Neural crest cell (in vitro differentiated cells): ENCODE data around the gene CCDC85C. TPM values are rescaled to one million over a fixed set of nuclear protein-coding genes. Genes with fewer than 3 reads are reported as not detected.

Source experiments
- DNase-seq: peaks from one replicate; pipeline ENCODE4 v3.0.0; 2021; ENCODE audit warnings: low read depth, mixed read lengths, low spot score
- H3K27ac Mint-ChIP-seq: one replicate; pipeline ENCODE4 v1.8.0; 2021; ENCODE audit warnings: mild to moderate bottlenecking, mixed read lengths; ENCODE audit not compliant: unreplicated experiment
- H3K27me3 Mint-ChIP-seq: 2 replicates; pipeline ENCODE4 v1.8.0; 2021; ENCODE audit warnings: low read depth, mild to moderate bottlenecking, mixed read lengths
- H3K36me3 Mint-ChIP-seq: 2 replicates; pipeline ENCODE4 v1.8.0; 2021; ENCODE audit warnings: low read depth, mild to moderate bottlenecking, mixed read lengths
- H3K4me1 Mint-ChIP-seq: 2 replicates; pipeline ENCODE4 v1.8.0; 2021; ENCODE audit warnings: mixed read lengths
- H3K4me3 Mint-ChIP-seq: one replicate; pipeline ENCODE4 v1.8.0; 2021; ENCODE audit warnings: mild to moderate bottlenecking, mixed read lengths
- H3K9me3 Mint-ChIP-seq: 2 replicates; pipeline ENCODE4 v1.8.0; 2021; ENCODE audit warnings: mixed read lengths
- total RNA-seq: library from RNA; stranded (reverse); gene quantifications from 2 replicates; pipeline ENCODE4 v1.2.1, GENCODE V29; 2021
- TF ChIP-seq, protein P1 (sequence below): fragments of 200-600 bp; sonication (generic); conservative IDR thresholded peaks from 2 replicates; pipeline ENCODE4 v1.5.0; 2021; ENCODE audit warnings: antibody characterized with exemption, mild to moderate bottlenecking

The CCDC85C gene
- total RNA-seq, 1 donor from 2014 or later, result 31.4 TPM

DNA sequence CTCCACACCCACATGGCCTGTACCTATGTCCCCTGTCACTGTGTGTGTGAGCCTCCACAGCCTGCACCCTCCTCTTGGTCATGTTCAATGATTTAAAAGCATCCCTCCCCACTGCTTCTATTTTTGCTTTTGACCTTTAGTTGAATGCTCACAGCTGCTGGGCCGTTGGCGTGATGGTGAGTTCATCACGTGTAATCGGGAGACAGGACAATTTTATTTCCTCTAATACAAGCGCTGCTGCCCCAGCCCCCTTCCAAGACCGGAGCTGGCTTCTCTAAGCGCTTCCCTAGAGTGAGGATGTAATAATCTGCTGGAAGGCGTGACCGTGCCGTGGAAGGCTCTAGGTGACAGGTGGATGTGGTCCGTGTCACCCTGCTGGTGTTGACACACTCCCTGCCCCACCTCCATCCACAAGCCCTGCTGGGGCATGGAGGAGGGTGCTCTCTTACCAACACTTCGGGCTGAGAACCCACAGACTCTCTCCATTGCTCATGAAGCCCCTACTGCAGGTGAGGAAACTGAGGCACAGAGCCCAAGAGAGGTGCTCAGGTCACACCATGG lies 25.4 kb downstream of the CCDC85C start:
- no peaks in the 10 kb centered on the region for H3K36me3 Mint-ChIP-seq
- H3K4me1 Mint-ChIP-seq, result peaks cover 52% of the 10 kb centered on the region
- H3K27ac Mint-ChIP-seq, result no peak overlapping the region
- no peak for DNase-seq
- H3K27me3 Mint-ChIP-seq, result peaks cover 12% of the 10 kb centered on the region
- H3K4me3 Mint-ChIP-seq, result no peak overlapping the region
- TF ChIP-seq, protein P1, sequence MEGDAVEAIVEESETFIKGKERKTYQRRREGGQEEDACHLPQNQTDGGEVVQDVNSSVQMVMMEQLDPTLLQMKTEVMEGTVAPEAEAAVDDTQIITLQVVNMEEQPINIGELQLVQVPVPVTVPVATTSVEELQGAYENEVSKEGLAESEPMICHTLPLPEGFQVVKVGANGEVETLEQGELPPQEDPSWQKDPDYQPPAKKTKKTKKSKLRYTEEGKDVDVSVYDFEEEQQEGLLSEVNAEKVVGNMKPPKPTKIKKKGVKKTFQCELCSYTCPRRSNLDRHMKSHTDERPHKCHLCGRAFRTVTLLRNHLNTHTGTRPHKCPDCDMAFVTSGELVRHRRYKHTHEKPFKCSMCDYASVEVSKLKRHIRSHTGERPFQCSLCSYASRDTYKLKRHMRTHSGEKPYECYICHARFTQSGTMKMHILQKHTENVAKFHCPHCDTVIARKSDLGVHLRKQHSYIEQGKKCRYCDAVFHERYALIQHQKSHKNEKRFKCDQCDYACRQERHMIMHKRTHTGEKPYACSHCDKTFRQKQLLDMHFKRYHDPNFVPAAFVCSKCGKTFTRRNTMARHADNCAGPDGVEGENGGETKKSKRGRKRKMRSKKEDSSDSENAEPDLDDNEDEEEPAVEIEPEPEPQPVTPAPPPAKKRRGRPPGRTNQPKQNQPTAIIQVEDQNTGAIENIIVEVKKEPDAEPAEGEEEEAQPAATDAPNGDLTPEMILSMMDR, result no peak
- H3K9me3 Mint-ChIP-seq, result no peaks in the 10 kb centered on the region

DNA sequence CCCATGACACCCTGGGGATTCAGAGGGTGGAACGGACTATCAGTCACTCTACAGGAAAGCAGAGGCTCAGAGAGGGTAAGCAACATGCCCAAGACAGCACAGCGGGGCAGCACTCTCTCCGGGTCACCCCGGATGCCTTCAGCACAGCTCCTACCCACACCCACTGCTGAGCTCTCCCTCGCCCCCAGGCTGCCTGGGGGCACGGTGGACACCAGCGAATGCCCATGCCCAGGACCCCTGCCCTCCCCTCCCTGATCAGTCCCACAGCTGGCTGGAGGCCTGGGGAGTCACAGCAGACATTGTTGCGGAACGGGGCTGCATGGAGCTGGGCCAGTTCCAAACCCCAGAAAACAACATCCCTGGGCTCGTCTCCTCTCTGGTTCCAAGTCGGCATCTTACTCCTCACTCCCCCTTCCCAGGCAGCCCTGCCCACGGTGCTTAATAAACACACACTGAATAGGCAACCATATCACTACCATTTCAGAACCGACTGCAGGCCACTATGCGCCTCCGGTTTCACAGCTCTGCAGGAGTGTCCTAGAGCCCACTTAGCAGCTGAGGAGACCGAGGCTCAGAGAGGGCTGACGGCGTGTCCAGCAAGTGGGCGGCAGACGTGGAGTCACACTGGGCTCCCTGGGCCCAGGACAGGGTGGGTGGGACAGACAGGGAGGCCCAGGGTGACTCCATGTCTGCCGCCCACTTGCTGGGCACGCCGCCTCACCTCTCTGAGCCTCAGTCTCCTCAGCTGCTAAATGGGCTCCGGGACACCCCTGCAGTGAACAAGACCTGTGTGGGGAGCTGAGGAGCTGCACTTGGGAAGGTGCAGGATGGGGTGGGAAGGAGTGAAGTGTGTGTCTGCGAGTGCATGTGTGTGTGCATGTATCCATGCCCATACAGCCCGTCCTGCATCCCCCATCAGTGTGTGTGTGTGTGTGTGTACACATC lies 27.0 kb downstream of the CCDC85C start:
- Mint-ChIP-seq H3K27me3 (peaks cover 14% of the 10 kb centered on the region), H3K9me3 (no peaks in the 10 kb centered on the region), H3K36me3 (no peaks in the 10 kb centered on the region), H3K4me1 (peaks cover 54% of the 10 kb centered on the region), H3K4me3 (no peak overlapping the region), H3K27ac (no peak overlapping the region)
- TF ChIP-seq, protein P1, result no peak
- no peak for DNase-seq

DNA sequence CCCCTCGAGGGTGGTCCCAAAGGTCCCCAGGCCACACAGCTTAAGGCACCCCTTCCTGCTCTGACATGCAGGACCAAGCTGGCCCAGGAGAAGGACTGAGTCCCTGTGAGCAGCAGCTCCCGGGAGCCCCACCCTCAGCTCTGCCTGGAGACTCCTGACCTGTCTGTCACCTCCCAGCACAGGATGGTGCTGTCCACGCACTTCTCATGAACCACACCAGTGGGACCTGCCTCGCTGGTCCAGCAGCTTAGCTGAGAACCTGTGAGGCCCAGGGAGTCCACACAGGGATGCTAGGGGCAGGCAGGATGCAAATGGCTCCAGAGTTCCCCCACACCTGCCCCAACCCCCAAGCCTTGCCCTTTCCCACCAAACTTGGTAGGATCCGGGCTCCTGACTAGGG lies 27.7 kb downstream of the CCDC85C start:
- no peak overlapping the region for H3K4me3 Mint-ChIP-seq
- no peaks in the 10 kb centered on the region for H3K9me3 Mint-ChIP-seq
- H3K4me1 Mint-ChIP-seq, result peaks cover 54% of the 10 kb centered on the region
- no peak for DNase-seq
- no peaks in the 10 kb centered on the region for H3K36me3 Mint-ChIP-seq
- TF ChIP-seq, protein P1, result no peak
- H3K27me3 Mint-ChIP-seq, result peaks cover 14% of the 10 kb centered on the region
- no peak overlapping the region for H3K27ac Mint-ChIP-seq

DNA sequence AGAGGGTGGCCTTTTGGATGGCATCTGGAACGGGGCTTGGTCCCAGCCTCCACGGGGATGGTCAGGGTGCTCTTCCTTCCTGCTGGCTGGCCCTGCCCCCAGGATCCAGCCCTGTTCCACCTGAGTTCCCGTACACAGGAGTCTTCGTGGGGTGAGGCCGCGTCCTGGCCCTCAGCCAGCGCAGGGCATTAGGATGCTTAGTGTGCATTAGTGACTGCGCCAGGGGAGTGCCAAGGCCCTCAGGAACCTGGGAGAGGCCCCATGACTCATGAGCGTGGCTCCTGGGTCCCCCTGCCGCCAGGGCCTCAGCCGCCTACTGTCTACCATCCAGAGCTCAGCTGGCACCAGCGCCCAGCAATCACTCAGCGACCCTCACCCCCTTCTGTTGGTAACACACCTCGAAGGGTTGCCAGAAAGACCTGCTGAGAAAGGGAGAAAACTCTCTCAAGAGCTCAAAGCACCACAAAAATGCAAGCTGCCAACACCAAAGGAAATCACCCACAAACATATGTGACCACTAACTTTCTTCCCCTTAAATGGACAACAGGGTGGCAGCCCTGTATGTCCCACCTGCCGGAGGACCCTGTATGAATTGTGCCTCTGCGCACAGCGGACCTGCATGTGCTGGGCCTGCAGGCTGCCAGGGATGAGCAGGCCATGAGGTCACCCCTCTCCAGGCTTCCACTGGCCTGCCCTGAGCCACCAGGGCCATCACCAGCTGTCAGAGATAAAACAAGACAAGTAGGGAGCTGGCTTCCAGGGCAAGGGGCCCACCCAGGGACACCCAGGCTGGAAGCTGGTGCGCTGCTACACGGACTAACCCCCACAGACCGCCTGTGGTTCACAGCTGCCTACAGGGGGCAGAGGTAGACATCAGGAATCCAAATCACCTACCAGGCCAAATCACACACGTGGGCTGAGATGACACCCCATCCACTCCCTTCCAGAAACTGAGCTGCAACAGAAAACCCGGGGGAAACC lies 28.7 kb downstream of the CCDC85C start:
- Mint-ChIP-seq H3K4me1 (peaks cover 50% of the 10 kb centered on the region), H3K27me3 (peaks cover 14% of the 10 kb centered on the region), H3K4me3 (peak overlapping the region; percentile 41), H3K9me3 (no peaks in the 10 kb centered on the region), H3K27ac (no peak overlapping the region), H3K36me3 (no peaks in the 10 kb centered on the region)
- TF ChIP-seq, protein P1, result peak; percentile 40
- no peak for DNase-seq
